Stomach (tissue), 9 donors: ENCODE results near the gene SAPCD1. TPM values are rescaled to one million over a fixed set of nuclear protein-coding genes. Genes with fewer than 3 reads are reported as not detected.

Source experiments
- DNase-seq, 2 donors: peaks; one replicate each; pipeline versions ENCODE4 v3.0.0 to v3.0.0-alpha.2; 2013 to 2019
- H3K27ac ChIP-seq, 5 donors: fragments of 200-600 bp in 4 of 5; sonication (generic) in 4 of 5; one replicate each; pipeline ENCODE4 v1.5.1; 2013 to 2019; ENCODE audit warnings: mild to moderate bottlenecking in 1 of 5, moderate library complexity in 1 of 5
- H3K27me3 ChIP-seq, 3 donors: fragments of 200-600 bp; sonication (generic); one replicate each; pipeline ENCODE4 v1.5.1; 2017 to 2019; ENCODE audit warnings: mixed run types in 1 of 3
- H3K36me3 ChIP-seq, 4 donors: fragments of 200-600 bp; sonication (generic); 1 replicate in 3 of 4; 2 replicates in 1 of 4; pipeline ENCODE4 v1.5.1; 2016 to 2019
- H3K4me1 ChIP-seq, 4 donors: fragments of 200-600 bp; sonication (generic); one replicate each; pipeline ENCODE4 v1.5.1; 2016 to 2019
- H3K4me3 ChIP-seq, 4 donors: fragments of 200-600 bp; sonication (generic) in 3 of 4; one replicate each; pipeline ENCODE4 v1.5.1; 2016 to 2019; ENCODE audit warnings: mild to moderate bottlenecking in 1 of 4
- H3K9me3 ChIP-seq, 4 donors: fragments of 200-600 bp; sonication (generic); one replicate each; pipeline ENCODE4 v1.5.1; 2016 to 2019
- CTCF ChIP-seq, 7 experiments: fragments of 450-650 bp in 4 of 7; fragments of 200-600 bp in 3 of 7; sonication (generic) in 3 of 7; IDR thresholded peaks; one replicate each; pipeline ENCODE4 v1.5.1; 2016 to 2019; ENCODE audit warnings: antibody characterized with exemption in 7 of 7, control low read depth in 2 of 7, mild to moderate bottlenecking in 1 of 7
- EP300 ChIP-seq: sonication (generic); formaldehyde crosslinking; IDR thresholded peaks from one replicate; pipeline ENCODE4 v1.6.1; 2017; ENCODE audit warnings: antibody characterized with exemption
- POLR2A ChIP-seq, 4 donors: fragments of 450-650 bp; IDR thresholded peaks; one replicate each; pipeline ENCODE4 v1.6.1; 2016; ENCODE audit warnings: antibody characterized with exemption in 4 of 4, control low read depth in 2 of 4, mild to moderate bottlenecking in 1 of 4, moderate library complexity in 1 of 4
- POLR2AphosphoS5 ChIP-seq, 3 donors: sonication (generic); formaldehyde crosslinking; IDR thresholded peaks; one replicate each; pipeline ENCODE4 v1.6.1; 2016; ENCODE audit warnings: antibody characterized with exemption in 3 of 3
- WGBS, 5 donors: extraction: QIAGEN DNeasy Blood & Tissue Kit in 3 of 5; methylation state at CpG; one replicate each; pipeline versions ENCODE4 v1.1.5 to v1.1.7; 2013 to 2018; 5-methylcytosine and 5-hydroxymethylcytosine counted together
- intact Hi-C: fragments of 100-400 bp; cut with DNase I; formaldehyde crosslinking; loops from one replicate; pipeline ENCODE4 v1.15.1; 2023; ENCODE audit warnings: low total_unique reads
- polyA plus RNA-seq, 3 donors: library from polyadenylated mRNA; stranded (reverse); fragments of 200-250 nt; gene quantifications; one replicate each; pipeline ENCODE4 v1.2.3, GENCODE V29; 2013
- total RNA-seq, 5 donors: library from RNA; depleted of rRNA; stranded (reverse); fragments of >200 nt; gene quantifications; one replicate each; pipeline versions ENCODE4 v1.1.0 to v1.2.3, GENCODE V29; 2014 to 2016
- donor health status: healthy with polysubstance abuse.
- donor health status: Bipolar disorder and iron deficiency.
- donor health status: healthy.

Gene SAPCD1
- total and polyA plus RNA-seq, 8 donors, result 2.4 to 40.8 (median 3.1) TPM; not detected in 1

GRCh38 chr6:31721351-31722020, 41.0 kb upstream of the SAPCD1 start, which contains the start of gene LY6G6C:
Gene LY6G6C, minus strand, starts transcription at chr6:31721746. Its CDS starts 67 bp downstream, at chr6:31721679.
- TF ChIP-seq CTCF (IDR thresholded peaks at IDR 0.05), result no peak
- TF ChIP-seq EP300, result no peak
- H3K4me3 ChIP-seq, result no peak within 1 kb of the TSS
- intact Hi-C loops, result no loop called here
- H3K9me3 ChIP-seq, result no peaks in the 10 kb centered on the region
- H3K36me3 ChIP-seq, result peaks cover under 1 to 13% (median 11%) of the 10 kb centered on the region in 4 donors
- H3K4me1 ChIP-seq, result peaks cover 0 to 22% (median 12%) of the 10 kb centered on the region in 4 donors
- H3K27me3 ChIP-seq, result no peaks in the 10 kb centered on the region
- no peak within 1 kb of the TSS for H3K27ac ChIP-seq
- 80 to 96% (median 89%) methylated on average over 4 of the region's 4 CpGs for WGBS, 5 donors
- no peak for DNase-seq

- H3K27me3 ChIP-seq, result no peaks in the 10 kb centered on the region
- no peak overlapping the region for H3K4me3 ChIP-seq
- peaks cover 0 to 29% (median 13%) of the 10 kb centered on the region in 4 donors for H3K4me1 ChIP-seq
- peaks cover 7 to 20% (median 18%) of the 10 kb centered on the region in 4 donors for H3K36me3 ChIP-seq
- intact Hi-C loops, result no loop called here
- WGBS, 5 donors, result 82 to 92% (median 88%) methylated on average over 3 of the region's 3 CpGs
- no peaks in the 10 kb centered on the region for H3K9me3 ChIP-seq
- TF ChIP-seq POLR2AphosphoS5 (IDR thresholded peaks at IDR 0.05) (no peak), CTCF (IDR thresholded peaks at IDR 0.05) (no peak), EP300 (no peak), POLR2A (IDR thresholded peaks at IDR 0.05) (no peak)
- H3K27ac ChIP-seq, result no peak overlapping the region
- DNase-seq, result no peak
Observed at GRCh38 chr6:31722173-31722572, 40.3 kb upstream of the SAPCD1 start.

- H3K27me3 ChIP-seq, result no peaks in the 10 kb centered on the region
- DNase-seq, result no peak
- TF ChIP-seq CTCF (IDR thresholded peaks at IDR 0.05), result no peak
- no peak for TF ChIP-seq POLR2AphosphoS5 (IDR thresholded peaks at IDR 0.05)
- H3K9me3 ChIP-seq, result no peaks in the 10 kb centered on the region
- H3K4me3 ChIP-seq, result no peak within 1 kb of the TSS
- intact Hi-C loops, result no loop called here
- no peak within 1 kb of the TSS for H3K27ac ChIP-seq
- H3K36me3 ChIP-seq, result peaks cover 10 to 32% (median 27%) of the 10 kb centered on the region in 4 donors
- H3K4me1 ChIP-seq, result peaks cover 5 to 34% (median 12%) of the 10 kb centered on the region in 4 donors
- WGBS, 5 donors, result 76 to 83% (median 78%) methylated on average over 32 to 46 of the region's 46 CpGs
Observed at GRCh38 chr6:31723245-31723979, 39.0 kb upstream of the SAPCD1 start, which contains the start of gene MPIG6B. Gene MPIG6B, plus strand, starts transcription at chr6:31723373. Its CDS starts 11 bp downstream, at chr6:31723384.

- no peaks in the 10 kb centered on the region for H3K9me3 ChIP-seq
- no peak overlapping the region for H3K27ac ChIP-seq
- H3K4me1 ChIP-seq, result peaks cover 13 to 34% (median 18%) of the 10 kb centered on the region in 4 donors
- WGBS, 5 donors, result 89 to 90% (median 89%) methylated on average over 21 to 25 of the region's 25 CpGs
- H3K27me3 ChIP-seq, result no peaks in the 10 kb centered on the region
- intact Hi-C loops, result no loop called here
- no peak overlapping the region for H3K4me3 ChIP-seq
- peaks cover 10 to 34% (median 28%) of the 10 kb centered on the region in 4 donors for H3K36me3 ChIP-seq
- TF ChIP-seq CTCF (IDR thresholded peaks at IDR 0.05) (no peak), POLR2AphosphoS5 (IDR thresholded peaks at IDR 0.05) (no peak), POLR2A (IDR thresholded peaks at IDR 0.05) (no peak), EP300 (no peak)
- DNase-seq, result no peak
Observed at GRCh38 chr6:31723980-31724691, 38.3 kb upstream of the SAPCD1 start.
